Panc1 (cell line): Measurements from ENCODE around the gene CES4A.

Experiments used
- CTCF ChIP-seq: fragments of 450-650 bp; IDR thresholded peaks from 2 replicates; pipeline ENCODE4 v1.5.1; 2017; ENCODE audit warnings: mild to moderate bottlenecking
- POLR2AphosphoS5 ChIP-seq: IDR thresholded peaks from 2 replicates; pipeline ENCODE4 v1.6.1; 2012; ENCODE audit warnings: mild to moderate bottlenecking, low read depth, low read length, moderate library complexity
- REST ChIP-seq, 2 experiments: IDR thresholded peaks; 2 replicates each; pipeline ENCODE4 v1.6.1; 2011 to 2012; ENCODE audit warnings: low read depth in 2 of 2, control low read depth in 1 of 2, low read length in 1 of 2, mild to moderate bottlenecking in 1 of 2, moderate library complexity in 1 of 2; ENCODE audit not compliant: insufficient read depth in 1 of 2
- SIN3A ChIP-seq: IDR thresholded peaks from 2 replicates; pipeline ENCODE4 v1.6.1; 2012; ENCODE audit warnings: low read depth, mild to moderate bottlenecking, low read length, moderate library complexity, borderline replicate concordance; ENCODE audit not compliant: insufficient read depth
- TCF7L2 ChIP-seq: IDR thresholded peaks from 2 replicates; pipeline ENCODE4 v1.6.1; 2011; ENCODE audit warnings: mild to moderate bottlenecking, low read depth, low read length, inconsistent platforms

GRCh38 chr16:67014634-67015312 lies 26.4 kb downstream of the CES4A start:
- TF ChIP-seq CTCF (no peak), REST (IDR thresholded peaks at IDR 0.05; ENCODE audit: insufficient read depth in 1 of 2, low read depth in 2 of 2, low read length in 1 of 2) (no peak), SIN3A (no peak), POLR2AphosphoS5 (no peak), TCF7L2 (no peak)
